Activated naive CD4-positive, alpha-beta T cell treated with anti-CD3 and anti-CD28 coated beads, Interleukin-2, amount 50 U/mL, for 24 hours (primary cell): Measurements from ENCODE around the gene DIS3L2.

ENCODE experiments used
- H3K27ac Mint-ChIP-seq: one replicate; pipeline ENCODE4 v1.8.0; 2021; ENCODE audit warnings: mild to moderate bottlenecking, mixed read lengths
- H3K27me3 Mint-ChIP-seq: one replicate; pipeline ENCODE4 v1.8.0; 2021; ENCODE audit warnings: mixed read lengths
- H3K36me3 Mint-ChIP-seq: one replicate; pipeline ENCODE4 v1.8.0; 2021; ENCODE audit warnings: mixed read lengths
- H3K4me1 Mint-ChIP-seq: one replicate; pipeline ENCODE4 v1.8.0; 2021; ENCODE audit warnings: mixed read lengths
- H3K4me3 Mint-ChIP-seq: one replicate; pipeline ENCODE4 v1.8.0; 2021; ENCODE audit warnings: mild to moderate bottlenecking, mixed read lengths
- H3K9me3 Mint-ChIP-seq: one replicate; pipeline ENCODE4 v1.8.0; 2021; ENCODE audit warnings: mixed read lengths

DIS3L2 gene

GRCh38 chr2:232124309-232124708 is 162.8 kb downstream of the DIS3L2 start:
- Mint-ChIP-seq H3K9me3 (no peaks in the 10 kb centered on the region), H3K4me1 (peaks cover 27% of the 10 kb centered on the region), H3K4me3 (no peak overlapping the region), H3K27ac (no peak overlapping the region), H3K36me3 (peaks cover 10% of the 10 kb centered on the region), H3K27me3 (no peaks in the 10 kb centered on the region)

- H3K27me3 Mint-ChIP-seq = no peaks in the 10 kb centered on the region
- H3K4me3 Mint-ChIP-seq = no peak overlapping the region
- H3K36me3 Mint-ChIP-seq = peaks cover 8% of the 10 kb centered on the region
- H3K27ac Mint-ChIP-seq = no peak overlapping the region
- no peaks in the 10 kb centered on the region for H3K9me3 Mint-ChIP-seq
- peaks cover 21% of the 10 kb centered on the region for H3K4me1 Mint-ChIP-seq
These were observed 165.0 kb downstream of the DIS3L2 start for GRCh38 chr2:232126301-232127099.

- H3K27me3 Mint-ChIP-seq = no peaks in the 10 kb centered on the region
- no peaks in the 10 kb centered on the region for H3K9me3 Mint-ChIP-seq
- no peak overlapping the region for H3K27ac Mint-ChIP-seq
- peaks cover 3% of the 10 kb centered on the region for H3K36me3 Mint-ChIP-seq
- no peak overlapping the region for H3K4me3 Mint-ChIP-seq
- H3K4me1 Mint-ChIP-seq = peaks cover 15% of the 10 kb centered on the region
These were observed 168.0 kb downstream of the DIS3L2 start for GRCh38 chr2:232129483-232129882.

GRCh38 chr2:232132181-232132580 is 170.7 kb downstream of the DIS3L2 start:
- peak overlapping the region; percentile 71 for H3K27ac Mint-ChIP-seq
- H3K36me3 Mint-ChIP-seq = no peaks in the 10 kb centered on the region
- H3K4me3 Mint-ChIP-seq = no peak overlapping the region
- no peaks in the 10 kb centered on the region for H3K9me3 Mint-ChIP-seq
- H3K4me1 Mint-ChIP-seq = peaks cover 39% of the 10 kb centered on the region
- H3K27me3 Mint-ChIP-seq = no peaks in the 10 kb centered on the region

- Mint-ChIP-seq H3K27ac (no peak overlapping the region), H3K9me3 (no peaks in the 10 kb centered on the region), H3K4me3 (no peak overlapping the region)
These were observed 171.6 kb downstream of the DIS3L2 start for GRCh38 chr2:232133078-232133477.

GRCh38 chr2:232134939-232135338 is 173.4 kb downstream of the DIS3L2 start:
- peak overlapping the region; percentile 84 for H3K27ac Mint-ChIP-seq
- no peak overlapping the region for H3K4me3 Mint-ChIP-seq
- H3K36me3 Mint-ChIP-seq = peaks cover 3% of the 10 kb centered on the region
- H3K27me3 Mint-ChIP-seq = no peaks in the 10 kb centered on the region
- H3K9me3 Mint-ChIP-seq = no peaks in the 10 kb centered on the region
- peaks cover 55% of the 10 kb centered on the region for H3K4me1 Mint-ChIP-seq

More at GRCh38 chr2:232133078-232133477, 171.6 kb downstream of the DIS3L2 start:
- H3K36me3 Mint-ChIP-seq = no peaks in the 10 kb centered on the region
- no peaks in the 10 kb centered on the region for H3K27me3 Mint-ChIP-seq
- peaks cover 43% of the 10 kb centered on the region for H3K4me1 Mint-ChIP-seq

GRCh38 chr2:232137356-232138147 is 176.0 kb downstream of the DIS3L2 start:
- peaks cover 3% of the 10 kb centered on the region for H3K36me3 Mint-ChIP-seq
- H3K27ac Mint-ChIP-seq = peak overlapping the region; percentile 81
- H3K4me3 Mint-ChIP-seq = peak overlapping the region; percentile 15
- no peaks in the 10 kb centered on the region for H3K27me3 Mint-ChIP-seq
- H3K9me3 Mint-ChIP-seq = no peaks in the 10 kb centered on the region
- peaks cover 73% of the 10 kb centered on the region for H3K4me1 Mint-ChIP-seq

GRCh38 chr2:232138441-232138840 is 176.9 kb downstream of the DIS3L2 start:
- Mint-ChIP-seq H3K4me3 (peak overlapping the region; percentile 34), H3K27ac (peak overlapping the region; percentile 90), H3K36me3 (peaks cover 3% of the 10 kb centered on the region), H3K27me3 (no peaks in the 10 kb centered on the region), H3K9me3 (no peaks in the 10 kb centered on the region), H3K4me1 (peaks cover 75% of the 10 kb centered on the region)

- Mint-ChIP-seq H3K36me3 (peaks cover 3% of the 10 kb centered on the region), H3K4me1 (peaks cover 71% of the 10 kb centered on the region), H3K27me3 (no peaks in the 10 kb centered on the region), H3K27ac (peak overlapping the region; percentile 90), H3K9me3 (no peaks in the 10 kb centered on the region), H3K4me3 (peak overlapping the region; percentile 13)
These were observed 177.7 kb downstream of the DIS3L2 start for GRCh38 chr2:232139171-232139594.

- no peaks in the 10 kb centered on the region for H3K9me3 Mint-ChIP-seq
- H3K27ac Mint-ChIP-seq = peak overlapping the region; percentile 90
- peaks cover 66% of the 10 kb centered on the region for H3K4me1 Mint-ChIP-seq
- H3K36me3 Mint-ChIP-seq = peaks cover 3% of the 10 kb centered on the region
- H3K27me3 Mint-ChIP-seq = no peaks in the 10 kb centered on the region
- H3K4me3 Mint-ChIP-seq = peak overlapping the region; percentile 27
These were observed 178.5 kb downstream of the DIS3L2 start for GRCh38 chr2:232139786-232140562.

GRCh38 chr2:232141591-232141990 is 180.1 kb downstream of the DIS3L2 start:
- H3K4me3 Mint-ChIP-seq = no peak overlapping the region
- H3K27ac Mint-ChIP-seq = no peak overlapping the region
- H3K27me3 Mint-ChIP-seq = no peaks in the 10 kb centered on the region
- H3K9me3 Mint-ChIP-seq = no peaks in the 10 kb centered on the region
- peaks cover 12% of the 10 kb centered on the region for H3K36me3 Mint-ChIP-seq
- H3K4me1 Mint-ChIP-seq = peaks cover 51% of the 10 kb centered on the region

- no peak overlapping the region for H3K27ac Mint-ChIP-seq
- H3K36me3 Mint-ChIP-seq = peaks cover 12% of the 10 kb centered on the region
- no peaks in the 10 kb centered on the region for H3K9me3 Mint-ChIP-seq
- H3K4me3 Mint-ChIP-seq = no peak overlapping the region
- H3K27me3 Mint-ChIP-seq = no peaks in the 10 kb centered on the region
- H3K4me1 Mint-ChIP-seq = peaks cover 47% of the 10 kb centered on the region
These were observed 180.5 kb downstream of the DIS3L2 start for GRCh38 chr2:232142049-232142448.

- H3K36me3 Mint-ChIP-seq = peaks cover 13% of the 10 kb centered on the region
- no peak overlapping the region for H3K27ac Mint-ChIP-seq
- no peak overlapping the region for H3K4me3 Mint-ChIP-seq
- no peaks in the 10 kb centered on the region for H3K9me3 Mint-ChIP-seq
- H3K4me1 Mint-ChIP-seq = peaks cover 43% of the 10 kb centered on the region
- no peaks in the 10 kb centered on the region for H3K27me3 Mint-ChIP-seq
These were observed 181.0 kb downstream of the DIS3L2 start for GRCh38 chr2:232142502-232142901.

GRCh38 chr2:232146294-232146693 is 184.8 kb downstream of the DIS3L2 start:
- Mint-ChIP-seq H3K9me3 (no peaks in the 10 kb centered on the region), H3K36me3 (peaks cover 10% of the 10 kb centered on the region), H3K4me3 (no peak overlapping the region), H3K27me3 (no peaks in the 10 kb centered on the region), H3K27ac (no peak overlapping the region), H3K4me1 (peaks cover 8% of the 10 kb centered on the region)

GRCh38 chr2:232147440-232148077 is 186.0 kb downstream of the DIS3L2 start:
- peaks cover 10% of the 10 kb centered on the region for H3K36me3 Mint-ChIP-seq
- peaks cover 2% of the 10 kb centered on the region for H3K4me1 Mint-ChIP-seq
- H3K9me3 Mint-ChIP-seq = no peaks in the 10 kb centered on the region
- no peaks in the 10 kb centered on the region for H3K27me3 Mint-ChIP-seq
- H3K4me3 Mint-ChIP-seq = no peak overlapping the region
- H3K27ac Mint-ChIP-seq = no peak overlapping the region
